Endothelial cell of hepatic sinusoid (primary cell): ENCODE data around the gene KRT37.

Experiments
- in situ Hi-C: cut with HindIII; loops from 2 replicates; pipeline ENCODE4 v1.10.0; 2017; ENCODE audit warnings: low sequenced_read_pairs

Gene KRT37

DNA sequence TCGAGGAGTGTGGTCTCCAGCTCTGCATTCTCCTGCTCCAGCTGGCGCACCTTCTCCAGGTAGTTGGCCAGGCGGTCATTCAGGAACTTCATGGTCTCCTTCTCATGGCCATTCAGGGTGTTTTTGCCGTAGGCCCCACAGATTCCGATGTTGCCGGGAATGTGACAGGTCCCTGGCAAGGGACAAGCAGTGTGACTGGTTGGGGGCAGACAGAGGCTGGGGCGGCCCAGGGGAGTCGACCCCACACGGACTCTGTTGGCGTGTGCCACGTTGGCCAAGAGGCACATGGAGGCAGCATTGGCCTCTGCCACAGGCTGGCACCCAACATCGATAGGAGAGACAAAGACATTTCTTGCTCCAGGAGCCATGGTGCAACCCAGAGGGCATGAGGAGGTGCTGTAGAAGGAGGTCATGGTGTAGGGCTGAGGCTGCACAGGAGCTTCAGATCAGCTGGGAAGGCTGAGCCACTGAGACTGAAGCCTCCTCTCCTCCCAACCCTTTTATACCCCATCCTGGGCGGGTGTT, at the start of gene KRT37:
KRT37 (minus strand) TSS at position 475 of the 525 bp plus-strand sequence; CDS start at position 413, 62 bp downstream.
- in situ Hi-C loops: no loop called here

DNA sequence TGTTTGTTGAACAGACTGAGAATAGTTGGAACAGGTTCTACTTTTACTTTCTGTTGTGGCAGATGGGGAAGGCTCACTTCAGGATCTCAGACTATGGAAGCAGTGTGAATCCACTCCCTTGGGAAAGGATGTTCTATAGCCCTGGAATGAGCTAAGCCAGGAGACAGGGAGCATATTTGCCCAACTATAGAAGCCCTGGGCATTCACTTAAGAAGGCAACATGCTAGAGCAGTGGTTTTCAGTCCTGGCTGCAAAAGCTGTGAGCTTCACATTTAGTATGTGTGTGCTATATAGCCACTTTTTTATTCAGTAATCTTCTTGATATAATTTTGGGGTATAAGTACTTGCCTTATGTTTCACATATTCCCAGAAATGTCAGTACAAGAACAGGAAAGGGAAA, 44.0 kb upstream of the KRT37 start:
- in situ Hi-C loops: no loop called here

DNA sequence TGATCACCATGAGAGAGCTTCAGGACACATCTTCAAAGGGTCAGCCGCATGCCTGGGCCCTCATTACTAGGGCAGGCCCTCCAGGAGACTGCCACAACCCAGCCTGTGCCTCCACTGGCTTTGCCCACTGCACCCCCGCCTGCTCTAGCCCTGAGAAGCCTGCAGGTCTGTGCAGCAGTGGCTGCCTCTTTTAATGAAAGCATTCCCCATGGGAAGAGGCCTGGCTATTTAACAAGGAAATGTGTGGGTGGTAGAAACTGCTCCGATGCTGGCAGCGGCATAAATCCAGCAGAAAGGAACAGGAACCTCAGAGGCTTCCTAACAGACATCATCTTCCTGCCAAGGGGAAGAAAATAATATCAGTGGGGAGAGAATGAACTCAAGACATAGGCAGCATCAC, 43.2 kb upstream of the KRT37 start:
- in situ Hi-C loops: no loop called here

DNA sequence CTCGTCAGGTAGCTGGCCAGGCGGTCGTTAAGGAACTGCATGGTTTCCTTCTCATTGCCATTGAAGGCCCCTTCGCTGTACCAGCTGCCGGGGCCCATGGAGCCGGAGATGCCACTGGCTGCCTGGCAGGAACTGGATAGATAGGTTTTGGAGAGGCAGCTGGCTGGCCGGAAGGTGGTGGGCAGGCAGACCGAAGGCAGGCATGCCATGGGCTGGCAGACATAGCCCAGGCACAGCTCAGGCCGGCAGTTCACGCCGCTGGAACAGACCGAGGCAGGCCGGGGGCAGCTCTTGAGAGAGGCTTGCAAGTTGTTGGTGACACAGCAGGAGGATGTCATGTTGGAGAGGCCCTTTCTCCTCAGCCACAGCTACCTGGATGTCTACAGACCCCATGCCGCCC, 42.6 kb upstream of the KRT37 start, which contains the start of gene KRT32:
KRT32 (minus strand) TSS at position 399 of the 400 bp plus-strand sequence; CDS start at position 338, 61 bp downstream.
- in situ Hi-C loops: no loop called here

DNA sequence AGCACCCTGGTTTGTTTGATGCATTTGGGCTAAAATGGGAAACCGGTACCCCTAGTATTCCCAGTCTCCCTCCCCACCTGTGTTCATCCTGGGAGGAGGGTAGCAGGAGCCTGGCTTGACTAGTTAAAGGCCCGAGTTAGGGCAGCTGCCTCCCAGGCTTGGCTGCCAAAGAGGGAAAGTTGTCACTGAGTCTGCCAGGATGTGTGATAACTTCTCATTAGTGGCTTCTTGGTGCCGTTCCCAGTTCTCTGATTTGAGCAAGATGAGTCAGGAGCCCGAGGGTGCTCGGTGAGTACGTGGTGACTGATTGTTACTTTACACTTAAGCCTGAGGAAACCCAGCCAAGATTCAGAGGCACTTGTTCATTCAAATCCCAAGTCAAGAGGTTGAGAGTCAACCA, 40.3 kb upstream of the KRT37 start:
- in situ Hi-C loops: no loop called here

DNA sequence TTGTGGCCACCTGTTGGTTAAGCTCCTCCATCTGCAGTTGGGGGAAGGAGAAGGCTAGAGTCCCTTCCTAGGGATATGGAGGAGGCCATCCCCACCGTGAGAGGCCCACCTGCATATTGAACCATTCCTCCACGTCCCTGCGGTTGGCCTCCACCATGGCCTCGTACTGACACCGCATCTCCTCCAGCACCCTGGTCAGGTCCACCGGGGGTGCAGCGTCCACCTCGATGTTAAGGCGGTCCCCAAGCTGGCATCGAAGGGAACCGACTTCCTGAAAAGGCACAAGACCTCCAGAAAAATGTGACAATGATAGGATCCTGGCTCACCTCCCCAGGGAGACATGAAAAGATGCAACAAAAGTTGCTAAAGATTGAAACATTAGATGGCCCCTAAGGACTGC, 39.8 kb upstream of the KRT37 start:
- in situ Hi-C loops: no loop called here

DNA sequence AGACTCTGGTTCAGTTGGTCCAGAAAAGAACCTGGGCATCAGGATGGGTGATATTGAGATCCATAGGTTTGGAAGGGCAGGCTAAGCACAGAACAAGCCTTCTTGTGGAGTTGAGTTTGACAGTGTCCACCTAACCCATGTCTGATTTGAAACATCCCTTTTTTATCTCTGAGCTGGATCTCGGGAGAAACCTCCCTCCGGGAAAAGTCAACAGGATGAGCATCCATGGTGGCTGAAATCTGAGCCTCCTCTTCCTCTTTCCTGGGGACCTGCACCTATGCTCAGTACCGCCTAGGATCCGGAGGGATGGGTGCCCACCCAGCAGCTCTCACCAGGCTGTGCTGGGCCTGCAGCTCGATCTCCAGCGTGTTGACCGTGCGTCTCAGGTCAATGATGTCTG, 39.4 kb upstream of the KRT37 start:
- in situ Hi-C loops: no loop called here

DNA sequence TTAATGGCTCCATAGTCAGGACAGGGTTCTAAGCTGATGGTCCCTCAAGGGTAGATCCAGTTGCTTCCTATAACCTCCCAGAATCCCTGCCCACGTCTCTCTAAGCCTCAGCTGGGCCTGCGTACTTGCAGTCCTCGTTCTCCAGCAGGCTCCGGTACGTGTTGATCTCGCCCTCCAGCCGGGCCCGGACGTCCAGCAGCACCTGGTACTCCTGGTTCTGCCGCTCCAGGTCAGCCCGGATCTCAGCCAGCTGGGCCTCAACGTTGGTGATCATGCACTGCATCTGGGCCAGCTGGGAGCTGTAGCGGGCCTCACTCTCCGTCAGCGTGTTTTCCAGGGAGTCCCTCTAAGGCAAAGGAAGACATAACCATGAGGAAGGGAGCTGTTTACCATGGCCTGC, 38.3 kb upstream of the KRT37 start:
- in situ Hi-C loops: no loop called here

DNA sequence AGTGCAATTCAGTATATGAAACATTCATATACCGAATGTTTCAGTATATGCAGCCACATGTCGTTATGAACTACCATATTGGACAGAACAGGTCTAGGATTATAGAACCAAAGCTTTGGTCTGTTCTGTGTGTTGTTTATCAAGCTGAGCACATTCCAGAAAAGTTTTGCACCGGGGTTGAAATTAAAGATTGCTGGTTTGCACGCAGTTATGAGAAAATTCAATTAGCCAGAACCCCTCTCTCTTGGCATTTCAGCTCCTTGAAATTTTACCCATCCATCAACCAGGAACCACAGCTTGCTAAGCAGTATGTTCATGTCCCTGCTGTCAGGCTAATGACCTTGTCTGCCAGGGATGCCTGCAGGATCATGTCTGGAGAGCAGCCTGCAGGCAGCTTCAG, 33.3 kb upstream of the KRT37 start:
- in situ Hi-C loops: no loop called here

DNA sequence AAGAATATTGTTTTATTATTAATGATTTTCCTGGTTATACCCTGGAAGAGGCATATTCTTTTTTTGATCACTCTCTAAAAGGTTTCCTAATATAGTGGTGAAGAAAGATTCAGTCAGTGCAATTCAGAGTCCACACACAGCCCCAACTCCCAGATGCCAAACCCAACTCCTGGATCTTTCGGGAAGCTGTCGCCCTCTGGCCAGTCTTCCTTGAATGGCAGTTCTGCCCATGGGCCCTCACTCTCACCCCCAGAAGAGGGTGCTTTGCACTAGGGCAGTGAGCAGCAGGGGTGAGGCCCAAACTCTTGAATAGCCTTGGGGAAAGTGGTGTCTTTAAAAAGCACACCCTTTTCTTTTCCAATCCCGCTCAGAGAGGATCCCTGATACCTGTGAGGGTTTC, 31.8 kb upstream of the KRT37 start:
- in situ Hi-C loops: no loop called here

DNA sequence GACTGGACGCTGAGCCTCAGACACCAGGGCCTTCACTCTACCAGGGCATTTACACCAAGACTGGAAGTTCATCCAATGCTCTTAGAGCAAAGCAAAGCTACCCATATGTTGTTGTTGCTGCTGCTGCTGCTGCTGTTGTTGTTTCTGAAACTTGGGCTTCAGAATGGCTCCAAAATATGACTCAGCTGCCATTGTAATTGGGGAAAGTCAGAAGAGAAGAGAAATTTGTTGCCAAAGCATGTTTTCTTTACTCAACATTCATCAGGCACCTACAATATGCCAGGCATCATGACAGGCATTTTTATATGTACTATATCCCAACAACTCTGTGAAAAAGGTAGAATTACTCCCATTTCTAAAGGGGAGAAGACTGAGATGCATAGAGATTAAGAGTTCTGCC, 30.9 kb upstream of the KRT37 start:
- in situ Hi-C loops: no loop called here

DNA sequence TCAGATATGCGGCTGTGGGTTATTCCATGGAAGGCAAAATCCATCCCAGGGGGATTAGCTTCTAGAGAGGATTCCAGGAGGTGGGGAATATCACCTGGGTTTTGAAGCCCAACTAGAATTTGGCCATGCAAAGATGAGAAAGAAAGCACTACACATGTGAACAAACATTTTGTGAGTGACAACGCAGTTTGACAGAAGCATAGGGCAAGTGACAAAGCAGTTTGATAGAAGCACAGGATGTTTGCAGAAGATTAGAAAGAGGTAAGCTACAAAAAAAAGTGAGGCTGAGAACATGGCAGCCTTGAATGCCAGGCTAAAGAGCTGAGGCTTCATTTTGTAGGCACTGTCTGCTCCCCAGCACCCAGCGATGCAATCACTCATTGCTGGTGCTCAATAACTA, 28.7 kb upstream of the KRT37 start:
- in situ Hi-C loops: no loop called here

DNA sequence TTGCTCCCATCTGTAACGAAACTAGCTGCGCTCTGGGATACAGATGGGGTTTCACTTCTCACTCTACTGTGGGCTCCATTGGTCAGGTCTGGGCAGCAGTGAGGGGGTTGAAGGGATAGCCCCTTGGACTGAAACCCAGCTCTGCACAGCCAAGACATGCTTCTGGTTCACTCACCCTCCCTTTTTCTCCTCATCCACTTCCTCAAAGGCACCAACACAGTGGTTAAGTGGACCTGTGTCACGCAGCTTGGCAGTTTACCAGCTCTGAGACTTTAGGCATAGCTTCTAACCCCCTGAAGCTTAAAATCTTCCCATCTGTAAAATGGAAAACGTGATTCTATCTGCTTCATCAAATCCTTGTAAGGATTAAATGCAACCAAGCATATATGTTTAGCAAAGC, 27.9 kb upstream of the KRT37 start:
- in situ Hi-C loops: no loop called here

DNA sequence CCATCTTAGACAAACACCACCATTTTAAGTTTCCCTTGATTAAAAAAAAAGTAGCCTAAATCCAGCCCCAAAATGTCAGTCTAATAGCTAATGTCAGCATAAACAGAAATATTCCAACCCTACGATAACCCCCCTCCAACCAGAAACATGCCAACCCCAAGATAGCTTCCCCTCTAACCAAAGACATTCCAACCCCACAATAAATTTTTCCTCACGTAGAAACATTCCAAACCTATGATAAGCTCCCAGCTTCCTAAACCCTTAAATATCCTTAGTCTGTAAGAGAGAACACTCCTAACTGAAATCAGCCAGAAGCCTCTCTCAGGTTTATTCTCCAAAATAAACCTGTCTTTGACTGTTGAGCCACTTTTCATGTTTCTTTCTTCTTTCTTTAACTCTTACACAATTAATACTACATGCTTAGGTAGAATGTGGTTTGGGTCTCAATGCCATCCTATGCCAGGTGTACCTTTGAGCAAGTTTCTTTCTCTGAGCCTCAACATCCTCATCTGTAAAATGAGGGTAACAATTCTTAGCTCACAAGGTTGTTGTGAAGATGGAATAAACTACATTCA, 26.9 kb upstream of the KRT37 start:
- in situ Hi-C loops: no loop called here

DNA sequence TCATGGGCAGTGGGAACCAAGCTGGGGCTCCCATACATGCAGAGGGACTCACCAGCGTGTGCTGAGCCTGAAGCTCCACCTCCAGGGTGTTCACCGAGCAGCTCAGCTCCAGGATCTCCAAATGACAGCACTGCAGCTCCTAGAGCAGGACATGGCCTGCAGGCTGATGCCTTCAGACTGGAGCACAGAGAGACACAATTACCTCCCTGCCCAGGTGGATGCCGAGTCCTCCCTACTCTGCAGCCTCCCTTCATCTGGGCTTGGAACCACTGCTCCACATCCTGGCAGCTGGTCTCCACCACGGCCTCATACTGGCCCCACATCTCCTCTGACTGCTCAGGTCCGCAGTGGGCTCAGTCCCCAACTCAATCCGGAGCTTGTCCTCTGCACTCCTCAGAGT, 24.6 kb upstream of the KRT37 start:
- in situ Hi-C loops: no loop called here

DNA sequence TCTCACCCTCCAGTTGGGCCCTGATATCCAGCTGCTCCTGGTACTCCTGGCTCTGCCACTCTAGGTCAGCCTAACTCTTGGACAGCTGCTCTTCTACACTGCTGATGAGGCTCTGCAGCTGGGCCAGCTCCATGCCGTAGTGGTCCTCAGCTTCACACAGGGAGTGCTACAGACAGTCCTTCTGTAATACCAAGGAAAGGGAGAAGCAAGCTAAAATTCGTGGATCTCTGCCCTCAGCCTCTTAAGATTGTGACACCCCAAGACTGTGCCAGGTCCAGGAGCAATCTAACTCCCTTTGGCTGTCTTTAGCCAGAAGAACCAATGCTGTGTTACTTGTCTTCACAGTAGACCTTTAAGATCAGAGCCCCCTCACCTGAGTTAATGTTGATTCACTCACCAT, 24.1 kb upstream of the KRT37 start:
- in situ Hi-C loops: no loop called here

DNA sequence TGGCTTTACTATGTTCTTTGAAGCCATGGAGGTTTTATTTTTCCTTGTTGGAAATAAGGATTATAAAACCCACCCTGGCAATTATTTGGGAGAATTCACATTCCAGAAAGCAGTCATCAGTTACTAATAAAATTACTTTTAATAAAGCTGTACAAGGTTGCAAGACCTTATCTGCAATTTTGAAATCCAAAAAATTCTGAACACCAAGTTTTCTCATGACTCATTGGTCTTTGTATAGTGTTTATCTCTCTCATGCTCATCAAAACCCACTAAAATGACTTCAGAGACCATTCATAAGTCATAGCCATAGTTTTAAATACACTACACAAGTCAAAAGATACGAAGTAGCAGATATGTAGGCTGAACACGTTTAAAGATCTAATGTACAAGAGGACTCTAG, 22.4 kb upstream of the KRT37 start:
- in situ Hi-C loops: no loop called here

DNA sequence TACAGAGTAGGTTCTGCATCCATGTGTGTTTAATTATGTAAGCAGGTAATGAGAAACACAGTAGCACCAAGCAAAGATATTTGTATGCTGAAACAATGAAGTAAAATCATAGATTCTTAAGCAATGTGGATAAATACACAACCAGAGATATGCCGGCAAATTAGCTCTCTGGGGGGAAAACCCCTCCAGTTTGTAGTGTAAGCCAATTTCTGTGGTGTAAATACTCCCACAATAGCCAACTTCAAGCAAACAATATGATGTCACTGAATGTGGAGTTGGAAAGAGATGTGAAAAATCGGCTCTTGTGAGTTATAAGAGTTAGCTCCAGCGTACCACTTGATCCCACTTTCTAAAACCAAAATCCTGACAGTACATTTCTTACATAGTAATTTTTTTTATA, 20.3 kb upstream of the KRT37 start:
- in situ Hi-C loops: loop anchor here (5.0 kb wide), 1 partner anchor 42 kb away; no protein-coding TSS in a partner anchor

DNA sequence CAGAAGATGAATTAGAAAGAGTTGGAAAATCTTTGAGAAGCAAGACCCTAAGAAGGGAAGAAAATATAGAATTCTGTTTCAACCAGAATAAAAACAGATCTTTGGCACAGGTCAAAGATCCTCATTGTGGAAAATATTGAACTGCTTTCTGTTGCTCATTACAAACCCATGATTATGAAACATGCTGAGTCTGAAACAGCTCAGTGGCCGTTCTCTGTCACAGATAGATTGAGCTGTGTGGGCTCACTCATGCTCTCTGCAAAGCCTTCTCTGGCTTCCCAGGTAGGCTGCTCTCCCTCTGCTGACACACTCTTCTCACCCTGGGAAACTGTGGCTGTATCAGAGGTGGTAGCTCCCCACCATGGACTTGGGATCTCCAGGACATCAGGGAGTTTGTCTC, 19.8 kb upstream of the KRT37 start:
- in situ Hi-C loops: loop anchor here (5.0 kb wide), 1 partner anchor 42 kb away; no protein-coding TSS in a partner anchor

DNA sequence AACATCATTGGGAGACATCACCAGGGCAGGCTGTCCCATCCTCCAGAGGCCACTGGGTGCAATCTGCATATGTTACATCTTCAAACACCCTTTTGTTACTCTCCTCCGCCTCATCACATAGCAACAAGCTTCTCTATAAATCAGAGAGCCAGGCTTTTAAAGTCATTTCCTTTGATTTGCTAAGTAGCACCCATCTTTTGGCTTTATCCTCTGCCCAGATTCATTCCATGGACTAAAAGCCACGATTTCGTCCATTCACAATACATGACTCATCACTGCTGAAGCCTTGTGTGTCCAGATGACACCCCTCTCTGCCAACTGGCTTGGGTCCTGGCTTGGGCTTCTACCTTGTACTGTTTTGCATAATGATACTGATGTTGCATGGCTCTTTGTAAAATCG, 18.4 kb upstream of the KRT37 start:
- in situ Hi-C loops: loop anchor here (5.0 kb wide), 1 partner anchor 40 kb away; no protein-coding TSS in a partner anchor

DNA sequence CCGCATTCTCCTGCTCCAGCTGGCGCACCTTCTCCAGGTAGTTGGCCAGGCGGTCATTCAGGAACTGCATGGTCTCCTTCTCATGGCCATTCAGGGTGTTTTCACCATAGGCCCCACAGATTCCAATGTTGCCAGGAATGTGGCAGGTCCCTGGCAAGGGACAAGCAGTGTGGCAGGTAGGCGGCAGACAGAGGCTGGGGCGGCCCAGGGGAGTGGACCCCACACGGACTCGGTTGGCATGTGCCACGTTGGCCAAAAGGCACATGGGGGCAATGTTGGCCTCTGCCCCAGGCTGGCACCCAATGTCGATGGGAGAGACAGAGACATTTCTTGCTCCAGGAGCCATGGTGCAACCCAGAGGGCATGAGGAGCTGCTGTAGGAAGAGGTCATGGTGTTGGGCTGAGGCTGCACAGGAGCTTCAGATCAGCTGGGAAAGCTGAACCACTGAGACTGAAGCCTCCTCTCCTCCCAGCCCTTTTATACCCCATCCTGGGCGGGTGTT, 16.2 kb upstream of the KRT37 start, which contains the start of gene KRT38:
KRT38 (minus strand) TSS at position 453 of the 503 bp plus-strand sequence; CDS start at position 391, 62 bp downstream.
- in situ Hi-C loops: loop anchor here (5.0 kb wide), 1 partner anchor 38 kb away; no protein-coding TSS in a partner anchor

DNA sequence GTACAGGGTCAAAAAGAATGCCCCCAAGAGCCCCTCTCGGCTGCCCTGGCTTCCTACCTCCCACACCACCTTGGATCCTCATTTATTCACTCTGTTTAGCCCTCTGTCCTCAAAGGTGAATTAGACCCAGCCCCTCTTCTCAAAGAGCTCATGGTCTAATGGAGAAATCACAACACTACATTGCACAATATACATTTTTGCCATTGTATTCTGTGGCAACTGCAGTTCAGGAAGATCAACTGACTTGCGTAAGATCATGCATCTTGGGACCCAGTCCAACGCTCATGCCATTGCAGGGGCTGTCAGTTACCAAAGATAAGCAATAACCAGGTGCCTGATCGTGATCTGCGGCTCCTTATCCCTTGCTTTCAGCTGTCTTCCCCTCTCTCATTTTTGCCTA, 15.0 kb upstream of the KRT37 start:
- in situ Hi-C loops: no loop called here

DNA sequence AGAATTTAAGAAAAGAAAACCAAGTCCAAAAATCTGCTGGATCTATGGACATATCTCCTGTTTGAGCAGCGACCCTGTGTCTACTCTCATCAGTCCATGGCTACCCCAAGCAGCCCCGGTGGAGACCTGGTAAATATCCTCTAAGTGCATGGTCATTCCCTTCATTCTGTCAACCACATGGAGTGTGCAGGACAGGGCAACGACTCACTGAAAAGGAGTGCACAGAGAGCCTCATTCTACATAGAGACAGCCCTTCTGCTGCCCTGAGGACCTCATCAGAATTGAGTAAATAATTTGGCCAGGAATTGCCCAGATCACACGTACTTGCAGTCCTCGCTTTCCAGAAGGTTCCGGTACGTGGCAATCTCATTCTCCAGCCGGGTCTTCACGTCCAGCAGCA, 13.4 kb upstream of the KRT37 start:
- in situ Hi-C loops: no loop called here
